ENCODE results near the gene RRP8.

The RRP8 gene

DNA sequence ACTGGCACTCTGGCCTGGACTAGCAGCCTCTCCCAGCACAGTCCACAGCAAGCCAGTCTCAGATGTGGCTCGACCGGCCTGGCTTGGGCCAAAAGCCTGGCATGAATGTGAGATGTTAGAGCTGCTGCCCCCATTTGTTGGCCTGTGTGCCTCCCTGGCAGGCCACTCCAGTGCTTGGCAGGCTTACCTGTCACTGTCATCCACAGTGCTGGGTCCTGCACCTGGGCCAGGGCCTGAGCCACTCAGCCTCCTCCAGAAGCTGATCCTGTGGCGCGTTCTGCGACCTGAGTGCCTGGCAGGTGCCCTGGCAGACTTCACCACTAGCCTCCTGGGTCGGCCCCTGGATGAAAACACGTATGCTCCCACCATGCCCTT, 36.1 kb downstream of the RRP8 start:
- TF ChIP-seq, protein P1, sequence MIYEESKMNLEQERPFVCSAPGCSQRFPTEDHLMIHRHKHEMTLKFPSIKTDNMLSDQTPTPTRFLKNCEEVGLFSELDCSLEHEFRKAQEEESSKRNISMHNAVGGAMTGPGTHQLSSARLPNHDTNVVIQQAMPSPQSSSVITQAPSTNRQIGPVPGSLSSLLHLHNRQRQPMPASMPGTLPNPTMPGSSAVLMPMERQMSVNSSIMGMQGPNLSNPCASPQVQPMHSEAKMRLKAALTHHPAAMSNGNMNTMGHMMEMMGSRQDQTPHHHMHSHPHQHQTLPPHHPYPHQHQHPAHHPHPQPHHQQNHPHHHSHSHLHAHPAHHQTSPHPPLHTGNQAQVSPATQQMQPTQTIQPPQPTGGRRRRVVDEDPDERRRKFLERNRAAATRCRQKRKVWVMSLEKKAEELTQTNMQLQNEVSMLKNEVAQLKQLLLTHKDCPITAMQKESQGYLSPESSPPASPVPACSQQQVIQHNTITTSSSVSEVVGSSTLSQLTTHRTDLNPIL (CRISPR knock-in tag; IDR thresholded peaks at IDR 0.05; ENCODE audit: low read depth): no peak
- TF ChIP-seq BACH2 (CRISPR knock-in tag; IDR thresholded peaks at IDR 0.05; ENCODE audit: borderline replicate concordance) (no peak), ZFP30 (CRISPR knock-in tag; IDR thresholded peaks at IDR 0.05) (no peak), ISL1 (CRISPR knock-in tag; IDR thresholded peaks at IDR 0.05) (no peak), ARNTL (CRISPR knock-in tag; IDR thresholded peaks at IDR 0.05; ENCODE audit: borderline replicate concordance, low read depth) (no peak), ZNF70 (CRISPR knock-in tag; IDR thresholded peaks at IDR 0.05) (no peak), TCF4 (CRISPR knock-in tag; IDR thresholded peaks at IDR 0.05; ENCODE audit: borderline replicate concordance) (no peak), POU6F1 (CRISPR knock-in tag; IDR thresholded peaks at IDR 0.05; ENCODE audit: borderline replicate concordance, low read depth) (no peak), RARB (CRISPR knock-in tag; IDR thresholded peaks at IDR 0.05) (no peak), ZNF565 (CRISPR knock-in tag; conservative IDR thresholded peaks at IDR 0.05; ENCODE audit: low read depth) (no peak), PPARA (CRISPR knock-in tag; IDR thresholded peaks at IDR 0.05; ENCODE audit: borderline replicate concordance) (no peak)
- TF ChIP-seq, protein P2, sequence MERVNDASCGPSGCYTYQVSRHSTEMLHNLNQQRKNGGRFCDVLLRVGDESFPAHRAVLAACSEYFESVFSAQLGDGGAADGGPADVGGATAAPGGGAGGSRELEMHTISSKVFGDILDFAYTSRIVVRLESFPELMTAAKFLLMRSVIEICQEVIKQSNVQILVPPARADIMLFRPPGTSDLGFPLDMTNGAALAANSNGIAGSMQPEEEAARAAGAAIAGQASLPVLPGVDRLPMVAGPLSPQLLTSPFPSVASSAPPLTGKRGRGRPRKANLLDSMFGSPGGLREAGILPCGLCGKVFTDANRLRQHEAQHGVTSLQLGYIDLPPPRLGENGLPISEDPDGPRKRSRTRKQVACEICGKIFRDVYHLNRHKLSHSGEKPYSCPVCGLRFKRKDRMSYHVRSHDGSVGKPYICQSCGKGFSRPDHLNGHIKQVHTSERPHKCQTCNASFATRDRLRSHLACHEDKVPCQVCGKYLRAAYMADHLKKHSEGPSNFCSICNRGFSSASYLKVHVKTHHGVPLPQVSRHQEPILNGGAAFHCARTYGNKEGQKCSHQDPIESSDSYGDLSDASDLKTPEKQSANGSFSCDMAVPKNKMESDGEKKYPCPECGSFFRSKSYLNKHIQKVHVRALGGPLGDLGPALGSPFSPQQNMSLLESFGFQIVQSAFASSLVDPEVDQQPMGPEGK (CRISPR knock-in tag; IDR thresholded peaks at IDR 0.05; ENCODE audit: borderline replicate concordance): no peak
- TF ChIP-seq, protein P3, sequence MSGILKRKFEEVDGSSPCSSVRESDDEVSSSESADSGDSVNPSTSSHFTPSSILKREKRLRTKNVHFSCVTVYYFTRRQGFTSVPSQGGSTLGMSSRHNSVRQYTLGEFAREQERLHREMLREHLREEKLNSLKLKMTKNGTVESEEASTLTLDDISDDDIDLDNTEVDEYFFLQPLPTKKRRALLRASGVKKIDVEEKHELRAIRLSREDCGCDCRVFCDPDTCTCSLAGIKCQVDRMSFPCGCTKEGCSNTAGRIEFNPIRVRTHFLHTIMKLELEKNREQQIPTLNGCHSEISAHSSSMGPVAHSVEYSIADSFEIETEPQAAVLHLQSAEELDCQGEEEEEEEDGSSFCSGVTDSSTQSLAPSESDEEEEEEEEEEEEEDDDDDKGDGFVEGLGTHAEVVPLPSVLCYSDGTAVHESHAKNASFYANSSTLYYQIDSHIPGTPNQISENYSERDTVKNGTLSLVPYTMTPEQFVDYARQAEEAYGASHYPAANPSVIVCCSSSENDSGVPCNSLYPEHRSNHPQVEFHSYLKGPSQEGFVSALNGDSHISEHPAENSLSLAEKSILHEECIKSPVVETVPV (CRISPR knock-in tag; IDR thresholded peaks at IDR 0.05): no peak
- ATAC-seq: no peak

DNA sequence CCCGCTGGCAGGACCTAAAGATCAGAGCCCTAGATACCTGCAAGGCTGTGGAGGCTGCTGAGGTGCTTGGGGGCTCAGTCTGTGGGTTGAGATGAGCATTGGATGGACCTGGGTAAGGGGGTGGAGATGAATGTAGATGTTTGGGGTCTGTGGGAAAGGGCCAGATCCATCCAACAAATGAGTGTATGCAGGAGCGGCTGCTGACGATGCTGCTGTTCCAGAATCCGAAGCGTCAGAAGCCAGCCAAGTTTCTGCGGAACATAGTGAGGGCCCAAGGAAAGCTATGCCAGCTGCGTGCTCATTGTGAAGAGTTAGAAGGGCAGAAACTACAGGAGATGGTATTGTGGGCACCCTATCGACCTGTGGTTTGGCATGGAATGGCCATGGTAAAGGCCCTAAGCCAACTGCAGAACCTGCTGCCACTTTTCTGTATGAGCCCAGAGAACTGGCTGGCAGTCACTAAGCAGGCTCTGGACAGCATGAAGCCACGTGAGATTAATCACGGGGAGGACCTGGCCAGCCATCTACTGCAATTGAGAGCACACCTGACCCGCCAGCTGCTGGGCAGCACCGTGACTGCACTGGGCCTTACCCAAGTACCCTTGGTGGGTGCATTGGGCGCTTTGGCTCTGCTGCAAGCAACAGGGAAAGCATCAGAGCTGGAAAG, 36.6 kb downstream of the RRP8 start:
- no peak for ATAC-seq
- TF ChIP-seq RARB (CRISPR knock-in tag; IDR thresholded peaks at IDR 0.05) (no peak), ZC3H10 (CRISPR knock-in tag; IDR thresholded peaks at IDR 0.05) (no peak), BACH2 (CRISPR knock-in tag; IDR thresholded peaks at IDR 0.05; ENCODE audit: borderline replicate concordance) (no peak), ISL1 (CRISPR knock-in tag; IDR thresholded peaks at IDR 0.05) (no peak), GLIS3 (CRISPR knock-in tag; IDR thresholded peaks at IDR 0.05) (no peak), ZFP30 (CRISPR knock-in tag; IDR thresholded peaks at IDR 0.05) (no peak), ZFP3 (CRISPR knock-in tag; IDR thresholded peaks at IDR 0.05) (no peak)
- TF ChIP-seq, protein P1 (CRISPR knock-in tag; IDR thresholded peaks at IDR 0.05; ENCODE audit: low read depth): no peak

GRCh38 chr11:6565988-6566703, 37.3 kb downstream of the RRP8 start:
- TF ChIP-seq TCF4 (CRISPR knock-in tag; IDR thresholded peaks at IDR 0.05; ENCODE audit: borderline replicate concordance) (no peak), PPARA (CRISPR knock-in tag; IDR thresholded peaks at IDR 0.05; ENCODE audit: borderline replicate concordance) (no peak)
- ATAC-seq: no peak

DNA sequence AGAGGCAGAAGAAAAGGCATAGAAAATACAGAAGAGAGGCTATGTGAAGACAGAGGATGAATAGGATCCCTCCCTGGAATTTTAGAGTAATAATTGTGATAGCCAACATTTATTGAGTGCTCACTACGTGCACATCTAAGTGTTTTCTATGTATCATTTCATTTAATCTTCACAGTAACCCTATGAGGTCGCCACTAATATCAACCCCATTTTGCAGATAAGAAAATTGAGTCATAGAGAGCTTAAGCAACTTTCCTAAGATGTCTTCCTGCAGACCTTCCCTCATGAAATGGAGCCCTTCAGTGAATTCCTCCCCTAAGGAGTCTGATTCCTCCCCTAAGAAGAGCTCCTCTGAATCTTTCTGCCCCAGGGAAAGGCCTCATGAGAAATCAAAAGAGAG, 38.1 kb downstream of the RRP8 start:
- ATAC-seq: no peak
- TF ChIP-seq OSR1 (CRISPR knock-in tag; IDR thresholded peaks at IDR 0.05) (no peak), POU6F1 (CRISPR knock-in tag; IDR thresholded peaks at IDR 0.05; ENCODE audit: borderline replicate concordance, low read depth) (no peak)
